PC-3 (cell line): ENCODE data around the gene PUS7.
"Not testable (repeated sequence)": the region's sequence is repeated elsewhere in the genome, so short reads cannot be mapped to it uniquely, and the experiment has no call there.

Experiments used
- CTCF ChIP-seq: fragments of 300-600 bp; sonication (generic); conservative IDR thresholded peaks from 2 replicates; pipeline ENCODE4 v1.5.1; 2017; ENCODE audit warnings: antibody characterized with exemption, low read depth, mild to moderate bottlenecking, low read length
- EZH2 ChIP-seq: fragments of 300-600 bp; sonication (generic); IDR thresholded peaks from one replicate; pipeline ENCODE4 v1.6.1; 2017; ENCODE audit warnings: antibody characterized with exemption, mild to moderate bottlenecking, low read length; ENCODE audit not compliant: unreplicated experiment

GRCh38 chr7:105410774-105411173 lies 111.3 kb downstream of the PUS7 start:
- TF ChIP-seq EZH2, CTCF: not testable (repeated sequence)
